ENCODE results near the gene CBFA2T3. TPM values are rescaled to one million over a fixed set of nuclear protein-coding genes. Genes with fewer than 3 reads are reported as not detected.

Gene CBFA2T3
- total and polyA plus RNA-seq, 4 donors, result 0.18 to 9.4 (median 2.7) TPM

GRCh38 chr16:88915639-88916327 lies 61.2 kb downstream of the CBFA2T3 start:
- no peak for ATAC-seq (ENCODE audit: low FRiP score)
- no peaks in the 10 kb centered on the region for H3K36me3 ChIP-seq (ENCODE audit: control insufficient read depth in 1 of 2, insufficient read depth in 2 of 2, low read length in 1 of 2)
- intact Hi-C loops (cut with DNase I), result no loop called here
- H3K9me3 ChIP-seq (ENCODE audit: control insufficient read depth, low read length), result no peaks in the 10 kb centered on the region
- H3K4me1 ChIP-seq (ENCODE audit: control insufficient read depth in 1 of 2, insufficient read depth in 2 of 2, low read length in 2 of 2), result no peaks in the 10 kb centered on the region
- 71 to 81% methylated on average over 26 to 30 of the region's 30 CpGs for WGBS, 2 donors
- no peaks in the 10 kb centered on the region for H3K27me3 ChIP-seq (ENCODE audit: control insufficient read depth in 1 of 2, insufficient read depth in 2 of 2, low read length in 1 of 2)
- H3K27ac ChIP-seq (ENCODE audit: low read depth in 1 of 2, low read length in 2 of 2), result no peak overlapping the region
- no peak overlapping the region for H3K4me3 ChIP-seq (ENCODE audit: low read length in 2 of 2)
- no peak for DNase-seq

DNA sequence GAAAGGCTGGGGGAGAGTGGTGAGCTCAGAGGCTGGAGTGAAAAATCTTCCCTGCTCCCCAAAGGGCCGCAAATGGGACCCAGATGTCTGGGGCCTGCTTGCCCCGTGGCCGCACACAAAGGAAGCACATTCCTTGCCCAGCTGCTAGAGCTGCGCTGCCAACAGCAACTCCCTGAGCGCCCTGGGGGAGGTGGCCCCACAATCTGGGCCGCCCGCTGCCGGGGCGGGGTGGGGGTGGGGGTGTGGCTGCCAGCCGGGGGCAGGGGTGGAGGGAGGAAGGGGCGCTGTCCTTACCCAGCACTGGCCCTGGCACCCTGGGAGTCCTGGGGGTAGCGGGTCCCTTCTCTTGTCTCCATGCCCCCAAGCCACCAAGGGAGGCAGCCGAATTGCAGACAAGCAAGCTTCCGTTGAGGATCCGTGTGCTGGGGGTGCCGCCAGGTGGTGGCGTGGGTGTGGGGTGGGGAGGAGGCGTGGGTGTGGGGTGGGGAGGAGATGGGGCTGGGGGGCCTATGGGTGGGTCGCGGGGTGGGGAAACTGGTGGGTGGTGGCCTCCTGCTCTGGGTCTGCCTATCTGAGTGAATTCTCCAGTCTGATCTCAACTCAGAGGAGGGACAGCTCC lies 62.1 kb downstream of the CBFA2T3 start:
- no peak for DNase-seq
- no peaks in the 10 kb centered on the region for H3K27me3 ChIP-seq (ENCODE audit: control insufficient read depth in 1 of 2, insufficient read depth in 2 of 2, low read length in 1 of 2)
- 0 to 5% methylated on average over 11 to 20 of the region's 20 CpGs for WGBS, 2 donors
- H3K4me3 ChIP-seq (ENCODE audit: low read length in 2 of 2), result no peak overlapping the region
- H3K27ac ChIP-seq (ENCODE audit: low read depth in 1 of 2, low read length in 2 of 2), result no peak overlapping the region
- H3K4me1 ChIP-seq (ENCODE audit: control insufficient read depth in 1 of 2, insufficient read depth in 2 of 2, low read length in 2 of 2), result no peaks in the 10 kb centered on the region
- ATAC-seq (ENCODE audit: low FRiP score), result peak; percentile 20
- intact Hi-C loops (cut with DNase I), result no loop called here
- H3K9me3 ChIP-seq (ENCODE audit: control insufficient read depth, low read length), result no peaks in the 10 kb centered on the region
- no peaks in the 10 kb centered on the region for H3K36me3 ChIP-seq (ENCODE audit: control insufficient read depth in 1 of 2, insufficient read depth in 2 of 2, low read length in 1 of 2)

DNA sequence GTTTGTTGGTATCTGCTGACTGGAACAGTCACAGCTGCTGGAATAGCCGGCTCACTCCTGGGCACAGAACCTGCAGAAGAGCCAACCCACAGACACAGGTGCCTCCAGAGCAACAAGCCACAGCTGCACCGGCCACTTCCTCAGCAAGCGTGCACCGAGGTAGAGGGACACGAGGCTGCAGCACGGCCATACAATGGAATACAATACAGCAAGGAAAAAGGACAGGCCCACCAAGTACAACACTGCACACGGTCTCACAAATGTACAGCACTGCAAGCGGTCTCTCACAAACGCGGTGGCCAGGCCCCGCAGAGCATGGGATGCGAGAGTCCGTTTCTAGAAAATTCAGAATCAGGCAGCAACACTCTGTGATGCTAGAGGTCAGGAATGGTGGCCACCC lies 63.1 kb downstream of the CBFA2T3 start:
- no peaks in the 10 kb centered on the region for H3K36me3 ChIP-seq (ENCODE audit: control insufficient read depth in 1 of 2, insufficient read depth in 2 of 2, low read length in 1 of 2)
- no peak overlapping the region for H3K4me3 ChIP-seq (ENCODE audit: low read length in 2 of 2)
- no peaks in the 10 kb centered on the region for H3K27me3 ChIP-seq (ENCODE audit: control insufficient read depth in 1 of 2, insufficient read depth in 2 of 2, low read length in 1 of 2)
- ATAC-seq (ENCODE audit: low FRiP score) (no peak), DNase-seq (no peak)
- WGBS, 2 donors, result 97 to 99% methylated on average over 13 of the region's 13 CpGs
- no peak overlapping the region for H3K27ac ChIP-seq (ENCODE audit: low read depth in 1 of 2, low read length in 2 of 2)
- H3K4me1 ChIP-seq (ENCODE audit: control insufficient read depth in 1 of 2, insufficient read depth in 2 of 2, low read length in 2 of 2), result no peaks in the 10 kb centered on the region
- intact Hi-C loops (cut with DNase I), result no loop called here
- no peaks in the 10 kb centered on the region for H3K9me3 ChIP-seq (ENCODE audit: control insufficient read depth, low read length)

DNA sequence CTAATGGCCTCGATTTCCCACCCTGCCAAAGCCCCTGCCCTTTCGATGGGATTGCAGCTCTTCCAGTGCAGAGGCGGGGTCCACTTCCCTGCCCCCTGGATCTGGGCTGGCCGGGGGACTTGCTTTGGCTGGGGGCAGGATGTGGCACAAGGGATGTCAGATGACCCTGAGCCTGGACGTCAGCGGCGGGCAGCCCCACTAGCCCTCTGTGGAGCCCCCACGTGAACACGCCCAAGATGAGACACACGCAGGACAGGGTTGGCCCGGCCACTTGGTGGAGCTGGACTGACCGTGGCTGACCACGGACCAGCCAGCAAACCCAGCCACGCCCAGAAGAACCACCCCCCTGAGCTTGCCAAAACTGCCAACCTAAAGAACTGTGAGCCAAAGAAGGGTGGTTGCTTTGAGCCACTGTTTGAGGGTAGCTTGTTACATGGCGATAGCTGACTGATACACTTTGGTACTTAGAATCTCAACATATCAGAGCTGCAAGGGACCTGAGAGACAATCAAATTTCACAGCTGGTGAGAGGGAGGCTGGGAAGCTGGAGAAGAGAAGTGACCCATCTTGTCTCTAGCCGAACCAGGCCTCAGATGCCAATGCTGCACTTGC lies 63.9 kb downstream of the CBFA2T3 start:
- H3K36me3 ChIP-seq (ENCODE audit: control insufficient read depth in 1 of 2, insufficient read depth in 2 of 2, low read length in 1 of 2), result no peaks in the 10 kb centered on the region
- H3K27me3 ChIP-seq (ENCODE audit: control insufficient read depth in 1 of 2, insufficient read depth in 2 of 2, low read length in 1 of 2), result no peaks in the 10 kb centered on the region
- no peaks in the 10 kb centered on the region for H3K4me1 ChIP-seq (ENCODE audit: control insufficient read depth in 1 of 2, insufficient read depth in 2 of 2, low read length in 2 of 2)
- intact Hi-C loops (cut with DNase I), result no loop called here
- H3K4me3 ChIP-seq (ENCODE audit: low read length in 2 of 2), result no peak overlapping the region
- WGBS, 2 donors, result 97 to 98% methylated on average over 16 of the region's 16 CpGs
- no peaks in the 10 kb centered on the region for H3K9me3 ChIP-seq (ENCODE audit: control insufficient read depth, low read length)
- DNase-seq (no peak), ATAC-seq (ENCODE audit: low FRiP score) (no peak)
- no peak overlapping the region for H3K27ac ChIP-seq (ENCODE audit: low read depth in 1 of 2, low read length in 2 of 2)

DNA sequence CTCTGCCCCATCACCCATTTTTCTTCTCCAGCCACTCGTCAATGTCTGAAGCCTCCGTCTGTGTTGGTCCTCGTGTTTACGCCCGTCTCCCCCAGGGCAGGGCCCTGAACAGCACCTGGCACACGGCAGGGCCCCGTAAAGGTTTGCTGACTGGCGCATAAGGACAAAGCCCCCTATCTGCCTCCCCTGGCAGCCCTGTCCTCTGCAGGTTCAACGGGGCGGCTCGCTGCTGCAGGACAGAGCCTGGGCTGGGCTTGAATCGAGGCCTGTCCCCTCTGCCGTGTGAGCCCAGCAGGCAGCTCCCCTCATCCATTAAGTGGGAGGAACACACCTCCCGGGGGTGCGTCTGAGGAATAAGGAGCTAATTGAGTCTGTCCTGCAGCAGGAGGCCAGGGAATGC lies 64.5 kb downstream of the CBFA2T3 start:
- Histone ChIP-seq H3K4me1 (ENCODE audit: control insufficient read depth in 1 of 2, insufficient read depth in 2 of 2, low read length in 2 of 2) (no peaks in the 10 kb centered on the region), H3K27ac (ENCODE audit: low read depth in 1 of 2, low read length in 2 of 2) (no peak overlapping the region), H3K36me3 (ENCODE audit: control insufficient read depth in 1 of 2, insufficient read depth in 2 of 2, low read length in 1 of 2) (no peaks in the 10 kb centered on the region), H3K4me3 (ENCODE audit: low read length in 2 of 2) (no peak overlapping the region), H3K9me3 (ENCODE audit: control insufficient read depth, low read length) (no peaks in the 10 kb centered on the region), H3K27me3 (ENCODE audit: control insufficient read depth in 1 of 2, insufficient read depth in 2 of 2, low read length in 1 of 2) (no peaks in the 10 kb centered on the region)
- WGBS, 2 donors, result 95 to 97% methylated on average over 15 of the region's 15 CpGs
- no peak for DNase-seq
- intact Hi-C loops (cut with DNase I), result no loop called here
- ATAC-seq (ENCODE audit: low FRiP score), result no peak

GRCh38 chr16:88911946-88912310 lies 65.1 kb downstream of the CBFA2T3 start:
- WGBS, 2 donors, result 91 to 94% methylated on average over 16 of the region's 16 CpGs
- no peaks in the 10 kb centered on the region for H3K9me3 ChIP-seq (ENCODE audit: control insufficient read depth, low read length)
- no peaks in the 10 kb centered on the region for H3K4me1 ChIP-seq (ENCODE audit: control insufficient read depth in 1 of 2, insufficient read depth in 2 of 2, low read length in 2 of 2)
- no peak for DNase-seq
- intact Hi-C loops (cut with DNase I), result no loop called here
- H3K27ac ChIP-seq (ENCODE audit: low read depth in 1 of 2, low read length in 2 of 2), result no peak overlapping the region
- ATAC-seq (ENCODE audit: low FRiP score), result no peak
- H3K27me3 ChIP-seq (ENCODE audit: control insufficient read depth in 1 of 2, insufficient read depth in 2 of 2, low read length in 1 of 2), result no peaks in the 10 kb centered on the region
- no peaks in the 10 kb centered on the region for H3K36me3 ChIP-seq (ENCODE audit: control insufficient read depth in 1 of 2, insufficient read depth in 2 of 2, low read length in 1 of 2)
- H3K4me3 ChIP-seq (ENCODE audit: low read length in 2 of 2), result no peak overlapping the region

DNA sequence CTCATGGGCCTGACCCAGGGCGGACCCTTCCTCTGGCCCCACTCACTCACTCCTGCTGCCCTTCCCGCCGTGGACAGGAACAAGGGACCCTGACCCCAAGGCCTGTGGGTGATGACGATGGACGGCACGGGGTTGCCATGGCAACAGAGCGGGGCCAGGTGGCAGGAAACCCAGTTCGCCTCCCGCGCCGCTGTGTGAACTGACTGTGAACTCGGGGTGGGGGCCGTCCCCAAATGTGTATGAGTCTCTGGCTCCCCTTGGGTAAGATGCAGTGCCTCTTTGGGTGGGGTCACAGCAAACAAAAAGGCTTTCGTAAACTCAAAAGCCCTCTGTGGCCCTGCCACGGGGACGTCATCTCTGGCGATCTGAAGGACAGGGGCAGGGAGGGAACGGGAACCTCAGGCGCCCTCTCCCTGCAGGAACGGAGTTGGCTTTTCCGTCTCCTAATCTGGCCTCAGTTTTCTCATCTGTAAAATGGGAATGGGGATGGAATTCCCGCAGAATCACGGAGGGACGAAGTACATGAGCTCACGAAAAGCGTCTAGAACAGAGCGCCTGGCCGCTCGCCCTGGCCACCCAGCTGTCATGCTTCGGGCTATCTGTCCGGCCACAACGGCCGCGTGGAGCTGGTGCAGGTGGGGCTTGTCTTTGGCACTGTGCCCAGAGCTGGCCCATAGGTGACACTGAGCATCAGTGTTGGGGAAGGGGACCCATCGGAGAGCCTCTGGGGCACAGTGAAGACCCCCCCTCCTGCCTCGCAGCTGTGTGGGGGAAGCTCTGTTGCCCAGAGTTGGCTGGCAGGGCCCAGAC lies 65.7 kb downstream of the CBFA2T3 start:
- no peak overlapping the region for H3K27ac ChIP-seq (ENCODE audit: low read depth in 1 of 2, low read length in 2 of 2)
- 78 to 79% methylated on average over 36 of the region's 36 CpGs for WGBS, 2 donors
- H3K27me3 ChIP-seq (ENCODE audit: control insufficient read depth in 1 of 2, insufficient read depth in 2 of 2, low read length in 1 of 2), result no peaks in the 10 kb centered on the region
- intact Hi-C loops (cut with DNase I), result no loop called here
- ATAC-seq (ENCODE audit: low FRiP score), result no peak
- no peak overlapping the region for H3K4me3 ChIP-seq (ENCODE audit: low read length in 2 of 2)
- H3K4me1 ChIP-seq (ENCODE audit: control insufficient read depth in 1 of 2, insufficient read depth in 2 of 2, low read length in 2 of 2), result no peaks in the 10 kb centered on the region
- no peaks in the 10 kb centered on the region for H3K9me3 ChIP-seq (ENCODE audit: control insufficient read depth, low read length)
- no peaks in the 10 kb centered on the region for H3K36me3 ChIP-seq (ENCODE audit: control insufficient read depth in 1 of 2, insufficient read depth in 2 of 2, low read length in 1 of 2)
- no peak for DNase-seq

DNA sequence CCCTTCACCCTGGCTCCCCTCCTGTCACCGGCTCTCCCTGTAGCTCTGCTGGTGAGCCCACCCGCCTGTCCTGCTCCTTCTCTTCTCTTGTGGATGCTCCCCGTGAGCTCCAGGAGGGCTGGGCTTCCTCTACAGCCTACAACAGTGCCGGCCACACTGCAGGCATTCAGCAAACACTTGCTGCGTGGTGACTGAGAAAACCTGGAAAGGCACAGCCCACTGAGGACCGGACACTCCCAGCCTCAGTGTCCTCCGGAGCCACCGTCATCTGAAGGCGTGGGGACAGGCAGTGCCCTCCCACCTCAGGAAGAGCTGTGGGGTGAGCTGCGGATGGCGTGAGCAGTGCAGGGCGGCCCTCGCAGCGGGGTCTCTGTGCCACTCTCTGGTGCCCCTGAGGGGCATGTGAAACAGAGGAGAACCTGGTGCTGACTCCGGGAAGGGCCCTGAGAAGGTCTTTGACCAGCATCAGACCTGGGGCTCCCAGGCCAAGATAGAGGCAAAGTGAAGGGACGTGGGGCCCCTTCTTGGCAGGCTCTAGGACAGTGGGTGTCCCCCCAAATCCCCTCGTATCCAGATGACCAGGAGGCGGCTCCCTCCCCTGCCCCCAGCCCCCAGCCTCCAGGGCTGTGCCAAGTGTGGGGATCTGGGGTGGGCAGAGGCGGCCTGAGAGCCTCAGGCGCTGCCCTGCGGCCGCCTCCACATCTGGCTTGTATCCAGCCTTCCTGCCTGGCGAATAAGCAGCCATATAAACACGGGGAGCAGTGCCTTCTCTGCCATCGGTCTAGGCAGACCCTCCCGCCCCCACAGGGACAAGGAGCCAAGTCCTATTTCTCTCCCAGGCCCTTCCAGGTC lies 66.5 kb downstream of the CBFA2T3 start:
- WGBS, 2 donors, result 40 to 44% methylated on average over 26 of the region's 26 CpGs
- H3K4me3 ChIP-seq (ENCODE audit: low read length in 2 of 2), result no peak overlapping the region
- H3K27ac ChIP-seq (ENCODE audit: low read depth in 1 of 2, low read length in 2 of 2), result no peak overlapping the region
- H3K27me3 ChIP-seq (ENCODE audit: control insufficient read depth in 1 of 2, insufficient read depth in 2 of 2, low read length in 1 of 2), result no peaks in the 10 kb centered on the region
- intact Hi-C loops (cut with DNase I), result no loop called here
- no peaks in the 10 kb centered on the region for H3K36me3 ChIP-seq (ENCODE audit: control insufficient read depth in 1 of 2, insufficient read depth in 2 of 2, low read length in 1 of 2)
- no peaks in the 10 kb centered on the region for H3K9me3 ChIP-seq (ENCODE audit: control insufficient read depth, low read length)
- ATAC-seq (ENCODE audit: low FRiP score), result no peak
- no peaks in the 10 kb centered on the region for H3K4me1 ChIP-seq (ENCODE audit: control insufficient read depth in 1 of 2, insufficient read depth in 2 of 2, low read length in 2 of 2)
- no peak for DNase-seq

All from aorta (tissue), 5 donors.